HG02610 (cell line): Measurements from ENCODE around the gene NRF1.
"Not testable (repeated sequence)": the region's sequence is repeated elsewhere in the genome, so short reads cannot be mapped to it uniquely, and the experiment has no call there.

Source experiments
- ATAC-seq: cut with Tn5 transposase; IDR thresholded peaks from one replicate; pipeline ENCODE4 v1.9.1; 2021; ENCODE audit warnings: mild to moderate bottlenecking, moderate library complexity; ENCODE audit not compliant: unreplicated experiment

NRF1 gene

GRCh38 chr7:129779602-129780256, 168.2 kb downstream of the NRF1 start:
- no peak for ATAC-seq

DNA sequence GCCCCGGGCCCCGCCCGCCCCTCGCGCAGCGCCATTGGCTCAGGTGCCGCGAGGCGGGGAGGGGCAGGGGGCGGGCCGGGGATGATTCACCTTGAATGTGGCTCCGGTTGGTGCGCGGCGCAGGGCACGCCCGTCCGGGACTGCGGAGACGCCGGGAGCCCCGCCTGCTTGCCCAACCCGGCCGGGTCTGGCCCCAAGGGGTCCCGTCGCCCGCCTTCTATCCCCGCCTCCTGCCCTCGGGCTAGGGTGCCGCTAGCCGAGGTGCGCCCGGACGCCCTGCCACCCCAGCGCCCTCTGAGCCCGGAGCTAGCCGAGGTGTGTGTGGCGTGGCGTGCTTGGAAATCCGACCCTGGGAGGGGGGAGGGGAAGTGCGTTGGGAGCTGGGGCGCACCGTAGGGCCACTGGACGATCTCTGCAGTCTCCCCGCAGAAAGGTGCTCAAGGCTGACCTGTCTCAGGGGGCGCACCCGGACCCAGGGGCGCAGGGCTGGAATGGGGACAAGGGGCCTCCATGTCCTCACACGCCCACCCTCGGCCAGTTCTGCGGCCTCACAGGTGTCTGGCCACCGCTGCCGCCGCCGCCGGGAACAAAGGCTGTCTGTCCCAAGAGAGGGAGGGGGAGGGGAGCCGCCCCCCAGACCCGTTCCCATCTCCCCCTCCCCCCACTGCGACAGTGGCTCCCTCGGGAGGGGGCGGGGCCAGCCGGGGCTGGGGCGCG, 168.9 kb downstream of the NRF1 start:
- ATAC-seq: no peak

DNA sequence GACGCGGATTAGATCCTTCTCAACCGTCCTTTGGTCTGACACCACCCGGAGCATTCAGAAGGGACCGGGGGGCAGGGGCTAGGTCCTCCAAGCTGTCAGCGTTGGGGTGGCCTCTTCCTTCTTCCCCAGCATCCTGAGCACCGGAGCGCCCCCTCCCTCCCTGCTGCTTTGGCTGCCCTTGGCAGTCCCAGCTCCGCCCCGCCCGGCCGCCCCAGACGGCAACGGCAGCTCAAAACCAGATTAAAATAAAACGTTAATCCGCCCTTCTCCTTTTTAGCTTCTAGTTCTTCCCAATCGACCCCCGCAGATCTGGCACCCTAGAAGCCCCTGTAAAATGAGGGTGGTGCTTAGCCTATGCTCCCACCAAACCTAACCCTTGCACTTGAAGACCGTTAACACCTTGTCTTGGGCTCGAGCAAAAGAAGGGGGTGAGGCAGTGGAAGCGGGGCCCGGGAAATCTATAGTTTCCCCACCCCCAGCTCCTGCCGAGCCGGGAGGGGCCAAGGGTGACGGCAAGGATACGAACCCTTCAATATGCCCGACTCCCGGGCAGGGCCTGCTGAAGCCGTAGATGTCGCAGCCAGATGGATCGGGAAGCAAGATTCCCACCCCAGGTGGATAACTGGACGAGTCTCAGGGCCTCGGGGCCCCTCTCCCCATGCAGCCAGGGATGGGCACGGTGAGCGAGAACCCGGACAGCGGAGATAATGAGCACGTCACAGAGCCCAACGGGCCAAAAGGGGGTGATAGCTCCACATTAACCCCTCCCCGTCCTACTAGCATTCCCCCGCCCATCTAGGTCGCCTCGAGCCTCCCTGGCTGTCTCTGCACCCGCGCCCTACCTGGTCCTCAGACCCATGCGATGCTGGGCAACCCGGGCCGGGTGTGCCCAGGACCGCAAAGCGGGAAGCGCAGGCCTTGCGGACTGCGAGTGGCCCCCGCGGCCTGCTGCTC, 169.7 kb downstream of the NRF1 start:
- ATAC-seq: no peak

DNA sequence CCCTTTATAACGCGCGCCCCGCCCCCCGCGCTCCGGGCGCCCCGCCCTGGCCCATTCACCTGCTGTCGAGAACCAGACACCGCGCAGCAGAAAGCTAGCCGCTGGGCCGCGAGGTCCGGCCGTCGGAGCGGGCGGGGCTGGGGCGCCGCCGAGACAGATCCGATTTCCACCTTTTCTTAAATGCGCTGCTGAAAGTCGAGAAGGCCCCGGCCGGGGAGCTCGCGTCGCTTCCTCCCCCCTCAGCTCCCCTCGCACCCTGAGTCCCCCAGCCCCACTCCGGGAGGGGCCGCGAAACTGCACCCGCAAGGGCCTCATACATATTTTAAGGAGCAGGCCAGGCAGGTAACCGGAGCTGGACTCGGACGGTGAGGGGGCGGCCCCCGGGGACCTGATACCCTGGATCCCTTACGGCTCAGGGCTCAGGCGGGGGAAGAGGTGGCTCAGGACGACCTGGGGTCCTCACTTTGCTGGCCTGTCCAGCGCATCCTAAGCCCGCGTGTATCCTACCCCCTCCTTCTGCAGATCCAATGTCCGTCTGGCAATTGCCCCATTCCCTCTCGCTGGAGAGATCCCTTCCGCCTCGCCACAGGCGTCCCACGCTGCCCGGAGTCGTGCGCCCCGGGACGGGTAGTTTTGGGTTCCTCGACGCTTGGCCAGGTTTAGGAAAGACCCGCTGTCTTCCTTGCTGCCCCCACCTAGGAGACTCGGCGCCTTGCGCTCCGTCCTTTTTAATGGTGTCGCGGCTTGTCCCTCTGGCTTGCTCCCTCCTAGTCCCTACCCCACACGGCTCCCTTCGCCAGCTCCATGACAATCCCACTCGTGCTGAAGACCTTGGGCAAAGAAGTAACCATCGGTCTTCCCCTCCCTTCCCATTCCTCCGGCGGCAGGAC, 170.7 kb downstream of the NRF1 start:
- ATAC-seq: no peak

DNA sequence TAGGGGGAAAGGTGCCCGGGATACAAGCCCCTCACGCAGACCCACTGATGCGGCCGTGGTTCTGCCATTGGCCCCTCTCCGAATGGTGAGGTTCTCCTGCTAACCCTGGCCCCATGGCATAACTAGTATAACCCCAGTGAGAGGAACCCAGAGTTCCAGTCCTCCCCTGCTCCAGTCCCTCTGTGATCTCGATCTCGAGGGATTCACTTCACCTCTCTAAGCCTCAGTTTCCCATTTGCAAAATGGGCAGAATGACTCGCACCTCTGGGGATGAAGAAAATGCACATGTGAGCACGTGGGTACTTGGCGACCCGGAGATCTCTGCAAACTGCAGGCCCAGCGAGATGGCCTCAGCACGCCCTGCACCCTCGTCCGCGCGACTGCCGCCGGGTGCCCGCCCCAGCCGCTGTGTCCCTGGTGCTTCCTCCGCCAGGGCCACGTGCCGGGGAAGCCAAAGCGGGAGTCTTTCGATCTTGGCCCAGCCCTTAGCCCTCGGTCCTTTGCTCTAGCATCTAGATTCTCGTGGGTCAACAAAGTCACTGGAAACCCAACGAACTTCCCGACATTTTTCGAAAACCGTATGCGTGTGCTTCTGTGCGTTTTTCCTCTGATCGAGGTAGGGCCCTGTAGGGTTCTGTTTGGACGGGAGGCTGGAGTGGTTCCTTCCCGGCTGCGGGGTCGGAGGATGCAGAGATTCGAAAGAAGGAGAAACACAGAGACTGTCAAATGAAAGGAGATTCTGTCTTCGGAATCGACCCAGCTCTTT, 171.5 kb downstream of the NRF1 start:
- ATAC-seq: no peak

DNA sequence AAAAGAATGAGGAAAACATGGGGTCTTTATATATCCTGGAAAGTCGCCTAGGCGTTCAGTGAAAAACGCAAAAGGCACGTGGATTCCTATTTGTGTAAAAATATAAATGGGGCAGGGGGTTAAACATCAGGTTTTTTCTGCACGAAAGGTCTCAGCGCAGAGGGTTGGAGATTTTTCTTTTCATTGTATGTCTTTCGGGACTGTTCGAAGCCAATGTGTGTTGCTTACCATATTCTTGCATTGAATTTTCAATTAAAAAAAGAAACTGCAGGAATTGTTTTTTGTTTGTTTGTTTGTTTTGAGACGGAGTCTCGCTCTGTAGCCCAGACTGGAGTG, 172.0 kb downstream of the NRF1 start:
- no peak for ATAC-seq

- ATAC-seq: no peak
These were observed 172.9 kb downstream of the NRF1 start for GRCh38 chr7:129784437-129784782.

DNA sequence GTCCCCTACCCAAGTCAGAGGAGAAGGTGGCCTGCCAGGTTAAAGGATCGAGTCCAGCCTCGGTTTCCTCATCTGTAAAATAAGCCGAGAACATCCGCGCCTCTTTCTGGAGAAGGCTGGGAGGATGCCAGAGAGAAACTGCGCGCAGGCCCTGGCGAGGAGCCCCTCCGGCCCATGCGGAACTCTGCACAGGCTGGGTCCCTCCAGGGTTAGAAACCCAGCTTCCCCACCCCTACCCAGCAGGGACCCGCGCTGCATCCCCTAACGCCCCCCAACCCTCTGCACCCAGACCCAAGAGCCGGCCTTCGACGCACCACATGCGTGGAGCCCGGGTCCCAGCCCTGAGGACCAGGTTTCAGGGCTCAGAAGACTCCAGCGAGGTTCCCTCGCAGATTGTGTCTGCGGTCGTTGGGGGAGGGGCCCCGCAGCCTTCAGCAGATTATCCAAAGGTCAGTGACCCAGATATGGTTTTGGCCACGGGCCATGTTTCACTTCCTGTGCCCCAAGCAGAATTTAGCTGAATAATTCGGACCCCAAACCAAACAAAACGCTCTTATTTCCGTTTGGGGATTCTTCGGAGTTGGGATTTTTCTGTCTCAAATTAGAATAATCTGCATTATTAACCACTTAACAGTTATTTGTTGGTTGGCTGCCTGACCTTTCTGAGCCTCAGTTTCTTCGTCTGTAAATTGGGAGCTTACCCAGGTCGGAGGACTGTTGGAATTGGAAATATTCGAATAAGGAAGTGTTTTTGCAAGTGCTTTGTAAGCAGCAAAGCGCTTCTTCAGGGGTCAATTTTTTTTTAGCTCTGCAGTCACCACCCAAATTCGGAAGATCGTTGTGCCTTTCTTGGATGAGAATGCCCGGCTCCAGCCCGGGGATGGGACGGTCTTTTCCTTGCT, 173.5 kb downstream of the NRF1 start:
- ATAC-seq: no peak

DNA sequence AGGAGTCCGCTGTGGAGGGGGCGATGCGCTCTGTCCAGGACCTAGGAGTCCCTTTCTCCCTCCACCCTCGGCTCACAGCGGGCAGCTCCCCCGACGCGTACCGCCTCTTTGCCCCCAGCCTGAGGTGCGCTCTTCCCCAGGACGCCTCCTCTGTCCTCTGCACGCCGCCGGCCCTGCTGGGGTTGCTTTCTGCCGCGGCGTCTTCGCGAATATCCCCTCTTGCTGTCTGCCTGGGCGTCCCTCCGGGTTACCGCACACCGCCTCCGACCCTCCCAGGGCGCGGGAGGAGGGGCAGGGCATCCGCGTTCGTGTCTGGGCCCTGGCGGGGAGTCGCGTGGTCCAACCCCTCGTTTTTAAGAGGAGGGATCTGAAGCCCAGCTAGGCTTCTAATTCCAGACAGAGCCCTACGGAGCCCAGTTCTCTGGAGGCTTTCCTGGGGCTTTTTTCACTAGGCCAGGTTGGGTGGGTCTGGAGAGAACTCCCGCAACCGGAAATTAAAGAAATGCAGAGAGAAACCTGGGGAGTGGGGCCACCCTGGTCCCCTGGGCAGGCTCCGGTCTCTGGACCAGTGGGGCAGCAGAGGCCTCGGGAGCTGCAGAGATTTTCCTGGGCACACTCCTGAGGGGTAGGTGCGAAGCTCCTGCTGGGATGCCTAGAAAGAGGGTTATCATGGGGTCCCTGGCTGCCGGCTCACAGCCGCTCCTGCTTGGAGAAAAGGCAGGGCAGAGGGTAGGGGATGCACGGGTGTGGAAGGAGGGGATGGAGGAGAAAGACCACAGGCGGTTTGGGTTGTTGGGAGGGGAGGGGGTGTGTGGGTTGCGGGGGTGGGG, 174.4 kb downstream of the NRF1 start:
- no peak for ATAC-seq

DNA sequence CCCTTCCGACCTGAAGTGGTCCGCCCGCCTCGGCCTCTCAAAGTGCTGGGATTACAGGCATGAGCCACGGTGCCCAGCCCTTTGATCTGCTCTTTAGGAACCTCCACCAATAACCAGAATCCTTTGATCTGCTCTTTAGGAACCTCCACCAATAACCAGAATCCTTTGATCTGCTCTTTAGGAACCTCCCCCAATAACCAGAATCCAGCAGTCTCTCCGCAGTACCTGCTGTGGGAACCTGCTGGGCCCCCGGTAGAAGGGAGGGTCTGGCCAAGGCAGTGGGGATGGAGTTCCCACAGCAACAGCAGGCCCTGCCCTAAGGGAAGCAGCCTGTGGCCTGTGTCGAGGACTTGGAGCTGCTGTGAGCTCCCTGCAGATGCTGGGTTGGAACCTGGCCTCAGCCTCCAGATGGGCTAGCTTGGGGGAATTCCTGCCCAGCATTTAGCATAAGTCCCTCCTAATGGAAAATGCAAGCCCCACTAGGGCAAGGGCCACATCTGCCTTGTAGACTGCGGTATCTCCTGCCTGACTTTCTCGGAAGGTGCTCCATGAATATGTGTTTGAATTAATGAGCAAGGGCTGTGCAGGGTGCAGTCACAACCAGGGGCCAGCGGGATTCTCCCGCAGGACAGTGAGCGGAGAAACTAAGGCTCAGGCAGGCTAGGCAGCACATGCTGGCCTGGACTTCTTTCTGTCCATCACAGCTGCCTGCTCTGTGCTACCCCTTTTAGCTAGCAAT, 175.5 kb downstream of the NRF1 start:
- no peak for ATAC-seq

- ATAC-seq: no peak
These were observed 177.5 kb downstream of the NRF1 start for GRCh38 chr7:129789000-129789399.

DNA sequence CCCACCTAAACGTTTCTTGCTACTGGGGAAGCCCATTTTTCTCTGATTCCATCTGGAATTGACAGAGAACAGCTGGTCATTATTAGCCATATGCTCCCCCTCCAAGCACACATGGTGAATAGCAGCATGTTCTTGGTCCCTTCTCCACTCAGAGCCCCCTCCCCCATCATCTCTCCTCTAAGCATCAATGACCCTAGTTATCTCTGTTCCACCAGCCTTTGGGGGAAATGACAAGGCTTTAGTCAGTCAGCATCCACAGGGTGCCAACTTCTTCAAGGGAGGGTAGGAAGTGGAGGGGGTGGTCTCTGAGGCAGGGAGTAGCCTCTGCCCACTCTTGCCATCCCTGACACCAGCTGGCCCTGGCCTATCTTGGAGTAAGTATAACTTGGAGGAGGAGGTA, 178.1 kb downstream of the NRF1 start:
- no peak for ATAC-seq

DNA sequence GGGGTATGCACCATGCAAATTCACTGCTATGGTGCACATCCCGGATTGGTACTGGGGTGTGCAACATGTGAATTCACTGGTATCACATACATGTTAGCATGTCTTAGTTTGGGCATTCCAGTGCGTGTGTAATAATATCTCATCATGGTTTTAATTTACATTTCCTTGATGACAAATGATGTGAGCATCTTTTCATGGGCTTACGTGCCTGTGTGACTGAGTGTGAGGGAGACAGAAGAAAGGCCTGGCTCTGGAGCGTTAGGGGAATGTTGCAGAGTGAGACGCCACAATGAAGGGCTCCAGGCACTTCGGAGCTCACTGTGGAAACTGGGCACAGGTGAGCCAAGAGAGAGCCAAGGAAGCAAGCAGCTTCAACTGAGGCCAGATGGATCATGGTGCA, 178.6 kb downstream of the NRF1 start:
- ATAC-seq: no peak

DNA sequence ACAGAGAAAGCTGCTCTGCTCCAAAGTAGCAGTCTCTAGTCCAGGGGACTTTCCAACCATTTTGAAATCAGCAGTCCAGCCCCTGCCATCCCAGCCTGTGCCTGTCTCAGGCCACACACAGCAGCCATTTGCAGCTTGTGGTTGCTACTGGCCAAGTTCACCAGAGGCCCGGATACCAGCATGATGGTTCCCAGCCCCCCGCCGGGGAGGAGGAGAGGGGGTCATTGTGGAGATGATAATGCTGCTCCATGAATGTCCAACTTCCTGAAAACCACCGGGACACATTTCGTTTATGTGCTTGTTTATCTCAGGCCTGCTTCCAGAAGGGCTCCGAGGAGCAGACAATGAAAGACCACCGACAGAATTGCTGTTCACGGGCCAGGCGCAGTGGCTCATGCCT, 181.2 kb downstream of the NRF1 start:
- ATAC-seq: no peak

GRCh38 chr7:129793506-129794310, 182.2 kb downstream of the NRF1 start:
- no peak for ATAC-seq

DNA sequence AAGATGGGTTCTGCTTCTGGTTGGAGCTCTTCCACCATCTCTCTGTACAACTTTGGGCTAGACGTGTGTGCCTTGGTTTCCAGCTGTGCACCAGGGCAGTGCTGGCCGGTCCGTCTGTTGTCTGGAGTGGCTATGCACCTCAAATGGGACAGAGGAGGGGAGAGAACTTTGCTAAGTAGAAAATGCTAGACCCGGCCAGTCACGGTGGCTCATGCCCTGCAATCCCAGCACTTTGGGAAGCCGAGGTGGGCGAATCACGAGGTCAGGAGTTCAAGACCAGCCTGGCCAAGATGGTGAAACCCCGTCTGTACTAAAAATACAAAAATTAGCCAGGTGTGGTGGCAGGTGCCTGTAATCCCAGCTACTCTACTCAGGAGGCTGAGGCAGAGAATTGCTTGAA, 182.9 kb downstream of the NRF1 start:
- not testable (repeated sequence) for ATAC-seq
